Head of caudate nucleus (tissue), 42 donors: ENCODE results near the gene KCNK3.

ENCODE experiments used
- DNase-seq, 42 donors: peaks; one replicate each; pipeline versions ENCODE4 v3.0.0 to v3.0.0-alpha.2; 2020 to 2021; ENCODE audit warnings: mixed read lengths in 7 of 42
- intact Hi-C: fragments of 100-400 bp; cut with DNase I; formaldehyde crosslinking; loops from one replicate; pipeline ENCODE4 v1.15.0; 2022

The KCNK3 gene

GRCh38 chr2:26707747-26708146 is 15.2 kb downstream of the KCNK3 start:
- DNase-seq: no peak
- intact Hi-C loops: no loop called here

GRCh38 chr2:26708457-26708856 is 15.9 kb downstream of the KCNK3 start:
- intact Hi-C loops: no loop called here
- DNase-seq: no peak

- DNase-seq: no peak
- intact Hi-C loops: no loop called here
Observed at GRCh38 chr2:26709323-26710110, 17.0 kb downstream of the KCNK3 start.

- intact Hi-C loops: no loop called here
- no peak for DNase-seq
Observed at GRCh38 chr2:26710145-26710544, 17.6 kb downstream of the KCNK3 start.

- no peak for DNase-seq
- intact Hi-C loops: no loop called here
Observed at GRCh38 chr2:26710743-26711456, 18.4 kb downstream of the KCNK3 start.

GRCh38 chr2:26711457-26712161 is 19.1 kb downstream of the KCNK3 start:
- DNase-seq: no peak

GRCh38 chr2:26712486-26713465 is 20.3 kb downstream of the KCNK3 start:
- peak in 41 of 42 donors; percentile 16 to 84 (median 67) for DNase-seq
- intact Hi-C loops: no loop called here

More at GRCh38 chr2:26711457-26712161, 19.1 kb downstream of the KCNK3 start:
- intact Hi-C loops: no loop called here

GRCh38 chr2:26715528-26716270 is 23.2 kb downstream of the KCNK3 start:
- DNase-seq: no peak
- intact Hi-C loops: no loop called here

- intact Hi-C loops: no loop called here
- DNase-seq: no peak
Observed at GRCh38 chr2:26716340-26716739, 23.8 kb downstream of the KCNK3 start.

- intact Hi-C loops: no loop called here
- no peak for DNase-seq
Observed at GRCh38 chr2:26716769-26717168, 24.2 kb downstream of the KCNK3 start.

- DNase-seq: no peak
- intact Hi-C loops: no loop called here
Observed at GRCh38 chr2:26717362-26717761, 24.8 kb downstream of the KCNK3 start.

- DNase-seq: no peak
- intact Hi-C loops: no loop called here
Observed at GRCh38 chr2:26718949-26719686, 26.6 kb downstream of the KCNK3 start.

- intact Hi-C loops: no loop called here
- DNase-seq: peak in 11 of 42 donors; percentile 9 to 51 (median 22)
Observed at GRCh38 chr2:26720322-26721114, 28.0 kb downstream of the KCNK3 start.

- intact Hi-C loops: no loop called here
- no peak for DNase-seq
Observed at GRCh38 chr2:26721115-26722032, 28.9 kb downstream of the KCNK3 start.

- intact Hi-C loops: no loop called here
- no peak for DNase-seq
Observed at GRCh38 chr2:26722328-26722727, 29.8 kb downstream of the KCNK3 start.

GRCh38 chr2:26722911-26723310 is 30.4 kb downstream of the KCNK3 start:
- intact Hi-C loops: no loop called here
- no peak for DNase-seq
